ENCODE data around the gene HOXB9. TPM values are rescaled to one million over a fixed set of nuclear protein-coding genes. Genes with fewer than 3 reads are reported as not detected.

The HOXB9 gene
- total RNA-seq, 6 experiments from 2014 or later, result not detected

GRCh38 chr17:48655913-48656312 is 29.8 kb upstream of the HOXB9 start:
- peaks cover 0 to 7% of the 10 kb centered on the region in 2 donors for H3K27me3 ChIP-seq
- no peaks in the 10 kb centered on the region for H3K4me1 ChIP-seq
- ATAC-seq (no peak), DNase-seq (no peak)
- no peak overlapping the region for H3K4me3 ChIP-seq
- intact Hi-C loops (cut with DNase I), result no loop called here
- H3K36me3 ChIP-seq, result no peaks in the 10 kb centered on the region
- H3K9me3 ChIP-seq, result no peaks in the 10 kb centered on the region
- no peak for TF ChIP-seq CTCF (IDR thresholded peaks at IDR 0.05)
- TF ChIP-seq POLR2A (IDR thresholded peaks at IDR 0.05), result no peak
- H3K27ac ChIP-seq, result no peak overlapping the region

- intact Hi-C loops (cut with DNase I), result no loop called here
- Histone ChIP-seq H3K4me1 (no peaks in the 10 kb centered on the region), H3K27me3 (peaks cover 14 to 23% of the 10 kb centered on the region in 2 donors), H3K4me3 (no peak overlapping the region), H3K27ac (no peak overlapping the region), H3K9me3 (no peaks in the 10 kb centered on the region), H3K36me3 (no peaks in the 10 kb centered on the region)
- ATAC-seq (no peak), DNase-seq (no peak)
- TF ChIP-seq CTCF (IDR thresholded peaks at IDR 0.05) (no peak), POLR2A (IDR thresholded peaks at IDR 0.05) (no peak)
- 67% methylated on average over 1 of the region's 1 CpG for WGBS (ENCODE audit: insufficient coverage, low coverage, low lambda C conversion rate, missing lambda C conversion rate)
Measured at GRCh38 chr17:48649741-48650140, 23.6 kb upstream of the HOXB9 start.

GRCh38 chr17:48647963-48648245 is 21.7 kb upstream of the HOXB9 start:
- H3K27me3 ChIP-seq, result peaks cover 14 to 32% of the 10 kb centered on the region in 2 donors
- no peaks in the 10 kb centered on the region for H3K4me1 ChIP-seq
- intact Hi-C loops (cut with DNase I), result no loop called here
- H3K36me3 ChIP-seq, result no peaks in the 10 kb centered on the region
- DNase-seq (no peak), ATAC-seq (no peak)
- no peak overlapping the region for H3K4me3 ChIP-seq
- WGBS (ENCODE audit: insufficient coverage, low coverage, low lambda C conversion rate, missing lambda C conversion rate), result 29% methylated on average over 1 of the region's 1 CpG
- no peak for TF ChIP-seq CTCF (IDR thresholded peaks at IDR 0.05)
- TF ChIP-seq POLR2A (IDR thresholded peaks at IDR 0.05), result no peak
- H3K9me3 ChIP-seq, result no peaks in the 10 kb centered on the region
- no peak overlapping the region for H3K27ac ChIP-seq

GRCh38 chr17:48647103-48647962 is 21.2 kb upstream of the HOXB9 start:
- Histone ChIP-seq H3K36me3 (no peaks in the 10 kb centered on the region), H3K27me3 (peaks cover 14 to 32% of the 10 kb centered on the region in 2 donors), H3K27ac (no peak overlapping the region), H3K4me3 (peak overlapping the region in 2 of 3 donors; percentile 14 to 21), H3K4me1 (no peaks in the 10 kb centered on the region), H3K9me3 (no peaks in the 10 kb centered on the region)
- no peak for DNase-seq
- TF ChIP-seq CTCF (IDR thresholded peaks at IDR 0.05), result no peak
- TF ChIP-seq POLR2A (IDR thresholded peaks at IDR 0.05), result no peak
- ATAC-seq, result peak in 2 of 4 donors; percentile 37 to 40
- intact Hi-C loops (cut with DNase I), result no loop called here
- 2% methylated on average over 18 of the region's 30 CpGs for WGBS (ENCODE audit: insufficient coverage, low coverage, low lambda C conversion rate, missing lambda C conversion rate)
